GM23248 (cell line): ENCODE measurements around the gene HK3. TPM values are rescaled to one million over a fixed set of nuclear protein-coding genes. Genes with fewer than 3 reads are reported as not detected.

Experiments used
- DNase-seq: peaks from one replicate; pipeline ENCODE4 v3.0.0-alpha.2; 2015
- H2AFZ ChIP-seq: fragments of 200-600 bp; sonication (generic); 2 replicates; pipeline ENCODE4 v1.6.1; 2016; ENCODE audit warnings: antibody characterized with exemption
- H3F3A ChIP-seq: fragments of 200-600 bp; sonication (generic); 2 replicates; pipeline ENCODE4 v1.6.1; 2016; ENCODE audit warnings: mild to moderate bottlenecking, antibody characterized with exemption, mixed run types; ENCODE audit not compliant: insufficient read depth
- H3K27ac ChIP-seq: fragments of 200-600 bp; sonication (generic); 2 replicates; pipeline ENCODE4 v1.5.1; 2016; ENCODE audit warnings: mild to moderate bottlenecking
- H3K27me3 ChIP-seq: fragments of 200-600 bp; sonication (generic); replicated peaks from 2 replicates; pipeline ENCODE4 v1.6.1; 2016; ENCODE audit warnings: mild to moderate bottlenecking; ENCODE audit not compliant: insufficient read depth
- H3K36me3 ChIP-seq: fragments of 200-600 bp; sonication (generic); 2 replicates; pipeline ENCODE4 v1.6.1; 2016; ENCODE audit warnings: low read depth, mild to moderate bottlenecking
- H3K4me1 ChIP-seq: fragments of 200-600 bp; sonication (generic); 2 replicates; pipeline ENCODE4 v1.6.1; 2016; ENCODE audit warnings: mild to moderate bottlenecking; ENCODE audit not compliant: insufficient read depth
- H3K4me2 ChIP-seq: fragments of 200-600 bp; sonication (generic); one replicate; pipeline ENCODE4 v1.6.1; 2016; ENCODE audit warnings: mild to moderate bottlenecking; ENCODE audit not compliant: unreplicated experiment
- H3K4me3 ChIP-seq: fragments of 200-600 bp; sonication (generic); 2 replicates; pipeline ENCODE4 v1.5.1; 2016; ENCODE audit warnings: mild to moderate bottlenecking
- H3K79me2 ChIP-seq: fragments of 200-600 bp; sonication (generic); 2 replicates; pipeline ENCODE4 v1.6.1; 2016; ENCODE audit warnings: mild to moderate bottlenecking; ENCODE audit not compliant: insufficient read depth
- H3K9ac ChIP-seq: fragments of 200-600 bp; sonication (generic); 2 replicates; pipeline ENCODE4 v1.6.1; 2016; ENCODE audit warnings: mild to moderate bottlenecking
- H3K9me2 ChIP-seq: fragments of 200-600 bp; sonication (generic); 2 replicates; pipeline ENCODE4 v1.6.1; 2016; ENCODE audit warnings: mixed run types, mild to moderate bottlenecking, moderate library complexity; ENCODE audit not compliant: insufficient read depth
- H3K9me3 ChIP-seq: fragments of 200-600 bp; sonication (generic); one replicate; pipeline ENCODE4 v1.6.1; 2017; ENCODE audit warnings: low read depth
- H4K20me1 ChIP-seq: fragments of 200-600 bp; sonication (generic); 2 replicates; pipeline ENCODE4 v1.6.0; 2016; ENCODE audit not compliant: insufficient read depth
- EZH2 ChIP-seq: fragments of 200-600 bp; sonication (generic); IDR thresholded peaks from 2 replicates; pipeline ENCODE4 v1.6.1; 2018; ENCODE audit warnings: antibody characterized with exemption, mild to moderate bottlenecking; ENCODE audit not compliant: insufficient read depth, poor library complexity, severe bottlenecking
- EZH2phosphoT487 ChIP-seq: fragments of 200-600 bp; sonication (generic); IDR thresholded peaks from 2 replicates; pipeline ENCODE4 v1.6.1; 2018; ENCODE audit warnings: antibody characterized with exemption, moderate library complexity, mild to moderate bottlenecking, low read depth; ENCODE audit not compliant: insufficient read depth
- WGBS, 2 experiments: methylation state at CpG; one replicate each; pipeline ENCODE4 v1.1.6; 2015 to 2017; ENCODE audit warnings: low lambda C conversion rate in 2 of 2, low coverage in 1 of 2; ENCODE audit errors: missing lambda C conversion rate in 2 of 2; 5-methylcytosine and 5-hydroxymethylcytosine counted together
- in situ Hi-C: fragments of 300-500 bp; cut with MboI; formaldehyde crosslinking; loops from 2 replicates; pipeline ENCODE4 v1.15.0; 2020
- polyA plus RNA-seq: library from polyadenylated mRNA; unstranded; fragments of >200 nt; fragmentation: Nextera tagmentation; extraction: Ambion mirVana; gene quantifications from 2 replicates; pipeline ENCODE4 v1.2.1, GENCODE V29; 2016
- total RNA-seq: library from RNA; depleted of rRNA; stranded (reverse); fragments of >200 nt; shearing (Covaris generic); gene quantifications from 2 replicates; pipeline ENCODE4 v1.2.3, GENCODE V29; 2014

Gene HK3
- total and polyA plus RNA-seq, 2 experiments from 2014 or later = not detected

- peaks cover 26% of the 10 kb centered on the region for H3K27me3 ChIP-seq
- no peaks in the 10 kb centered on the region for H3K9me2 ChIP-seq
- no peaks in the 10 kb centered on the region for H3F3A ChIP-seq
- no peak overlapping the region for H3K27ac ChIP-seq
- WGBS, 2 experiments = 79 to 83% methylated on average over 23 to 26 of the region's 26 CpGs
- TF ChIP-seq EZH2 (no peak), EZH2phosphoT487 (no peak)
- H3K4me3 ChIP-seq = no peak overlapping the region
- DNase-seq = no peak
- H3K9me3 ChIP-seq = no peaks in the 10 kb centered on the region
- H3K9ac ChIP-seq = no peak overlapping the region
- no peaks in the 10 kb centered on the region for H3K4me1 ChIP-seq
- no peaks in the 10 kb centered on the region for H4K20me1 ChIP-seq
- no peak overlapping the region for H2AFZ ChIP-seq
- in situ Hi-C loops = no loop called here
- H3K4me2 ChIP-seq = no peak overlapping the region
- H3K79me2 ChIP-seq = no peaks in the 10 kb centered on the region
- H3K36me3 ChIP-seq = no peaks in the 10 kb centered on the region
These were observed 18.7 kb downstream of the HK3 start for GRCh38 chr5:176880366-176881020.

- no peak overlapping the region for H3K4me2 ChIP-seq
- H3K4me1 ChIP-seq = no peaks in the 10 kb centered on the region
- H3K9me3 ChIP-seq = no peaks in the 10 kb centered on the region
- in situ Hi-C loops = no loop called here
- H3K27me3 ChIP-seq = peaks cover 33% of the 10 kb centered on the region
- no peak overlapping the region for H3K27ac ChIP-seq
- H2AFZ ChIP-seq = no peak overlapping the region
- H3K79me2 ChIP-seq = no peaks in the 10 kb centered on the region
- no peaks in the 10 kb centered on the region for H4K20me1 ChIP-seq
- WGBS, 2 experiments = 46 to 48% methylated on average over 20 to 23 of the region's 23 CpGs
- H3K9me2 ChIP-seq = no peaks in the 10 kb centered on the region
- no peak overlapping the region for H3K9ac ChIP-seq
- H3K36me3 ChIP-seq = no peaks in the 10 kb centered on the region
- no peak overlapping the region for H3K4me3 ChIP-seq
- H3F3A ChIP-seq = no peaks in the 10 kb centered on the region
- TF ChIP-seq EZH2 = no peak
- no peak for TF ChIP-seq EZH2phosphoT487
- DNase-seq = no peak
These were observed 19.3 kb downstream of the HK3 start for GRCh38 chr5:176879663-176880361.

GRCh38 chr5:176878906-176879662, 20.1 kb downstream of the HK3 start:
- peaks cover 39% of the 10 kb centered on the region for H3K27me3 ChIP-seq
- in situ Hi-C loops = no loop called here
- H2AFZ ChIP-seq = no peak overlapping the region
- no peak overlapping the region for H3K9ac ChIP-seq
- no peaks in the 10 kb centered on the region for H3K4me1 ChIP-seq
- no peak overlapping the region for H3K4me3 ChIP-seq
- H3K9me3 ChIP-seq = no peaks in the 10 kb centered on the region
- no peaks in the 10 kb centered on the region for H3K79me2 ChIP-seq
- H3K4me2 ChIP-seq = no peak overlapping the region
- H3F3A ChIP-seq = no peaks in the 10 kb centered on the region
- H3K36me3 ChIP-seq = no peaks in the 10 kb centered on the region
- no peaks in the 10 kb centered on the region for H3K9me2 ChIP-seq
- no peak overlapping the region for H3K27ac ChIP-seq
- 78 to 79% methylated on average over 21 to 23 of the region's 23 CpGs for WGBS, 2 experiments
- H4K20me1 ChIP-seq = no peaks in the 10 kb centered on the region
- DNase-seq = no peak
- TF ChIP-seq EZH2phosphoT487 (no peak), EZH2 (no peak)

GRCh38 chr5:176878463-176878862, 20.7 kb downstream of the HK3 start:
- WGBS, 2 experiments = 50 to 66% methylated on average over 5 to 12 of the region's 12 CpGs
- no peak overlapping the region for H3K27ac ChIP-seq
- in situ Hi-C loops = no loop called here

More at GRCh38 chr5:176878463-176878862, 20.7 kb downstream of the HK3 start:
- Histone ChIP-seq H3K4me3 (no peak overlapping the region), H3K9me3 (no peaks in the 10 kb centered on the region), H3K36me3 (no peaks in the 10 kb centered on the region), H3K27me3 (peaks cover 44% of the 10 kb centered on the region), H4K20me1 (no peaks in the 10 kb centered on the region), H3K4me1 (no peaks in the 10 kb centered on the region), H3K9ac (no peak overlapping the region), H3F3A (no peaks in the 10 kb centered on the region), H2AFZ (no peak overlapping the region), H3K79me2 (no peaks in the 10 kb centered on the region), H3K9me2 (no peaks in the 10 kb centered on the region), H3K4me2 (no peak overlapping the region)
- TF ChIP-seq EZH2 = no peak
- no peak for TF ChIP-seq EZH2phosphoT487
- DNase-seq = no peak
